ENCODE measurements around the gene RHBDL3.
A peak's percentile ranks its signal among the peaks of the same experiment; 100 is the strongest.
"Not testable (repeated sequence)": the region's sequence is repeated elsewhere in the genome, so short reads cannot be mapped to it uniquely, and the experiment has no call there.

The RHBDL3 gene

GRCh38 chr17:32289471-32290070, 23.9 kb downstream of the RHBDL3 start:
- DNase-seq (ENCODE audit: low read depth in 2 of 2): no peak

GRCh38 chr17:32292094-32292493, 26.5 kb downstream of the RHBDL3 start:
- no peak for DNase-seq (ENCODE audit: low read depth in 2 of 2)

- no peak for DNase-seq (ENCODE audit: low read depth in 2 of 2)
Observed at GRCh38 chr17:32297424-32297823, 31.8 kb downstream of the RHBDL3 start.

GRCh38 chr17:32297860-32298259, 32.2 kb downstream of the RHBDL3 start:
- no peak for DNase-seq (ENCODE audit: low read depth in 2 of 2)

GRCh38 chr17:32298298-32298697, 32.7 kb downstream of the RHBDL3 start:
- DNase-seq (ENCODE audit: low read depth in 2 of 2): no peak

GRCh38 chr17:32298721-32299579, 33.3 kb downstream of the RHBDL3 start:
- no peak for DNase-seq (ENCODE audit: low read depth in 2 of 2)

GRCh38 chr17:32299580-32300164, 34.0 kb downstream of the RHBDL3 start:
- DNase-seq (ENCODE audit: low read depth in 2 of 2): no peak

GRCh38 chr17:32302037-32302436, 36.4 kb downstream of the RHBDL3 start:
- DNase-seq (ENCODE audit: low read depth in 2 of 2): no peak

GRCh38 chr17:32302860-32303649, 37.4 kb downstream of the RHBDL3 start:
- DNase-seq (ENCODE audit: low read depth in 2 of 2): no peak

GRCh38 chr17:32303781-32304288, 38.2 kb downstream of the RHBDL3 start:
- no peak for DNase-seq (ENCODE audit: low read depth in 2 of 2)

GRCh38 chr17:32305049-32305448, 39.4 kb downstream of the RHBDL3 start:
- DNase-seq (ENCODE audit: low read depth in 2 of 2): no peak

- DNase-seq (ENCODE audit: low read depth in 2 of 2): no peak
Observed at GRCh38 chr17:32307658-32308057, 42.0 kb downstream of the RHBDL3 start.

GRCh38 chr17:32311028-32311536, 45.5 kb downstream of the RHBDL3 start:
- no peak for DNase-seq (ENCODE audit: low read depth in 2 of 2)

- DNase-seq (ENCODE audit: low read depth in 2 of 2): no peak
Observed at GRCh38 chr17:32314636-32315035, 49.0 kb downstream of the RHBDL3 start.

- no peak for DNase-seq (ENCODE audit: low read depth in 2 of 2)
Observed at GRCh38 chr17:32315171-32315570, 49.5 kb downstream of the RHBDL3 start.

- DNase-seq (ENCODE audit: low read depth in 2 of 2): not testable (repeated sequence)
Observed at GRCh38 chr17:32316653-32317052, 51.0 kb downstream of the RHBDL3 start.

GRCh38 chr17:32317353-32317752, 51.7 kb downstream of the RHBDL3 start:
- DNase-seq (ENCODE audit: low read depth in 2 of 2): no peak

- DNase-seq (ENCODE audit: low read depth in 2 of 2): no peak
Observed at GRCh38 chr17:32318071-32318470, 52.4 kb downstream of the RHBDL3 start.

GRCh38 chr17:32319548-32319905, 53.9 kb downstream of the RHBDL3 start:
- peak; percentile 50 to 54 for DNase-seq (ENCODE audit: low read depth in 2 of 2)

- DNase-seq (ENCODE audit: low read depth in 2 of 2): not testable (repeated sequence)
Observed at GRCh38 chr17:32320080-32320479, 54.4 kb downstream of the RHBDL3 start.

- DNase-seq (ENCODE audit: low read depth in 2 of 2): no peak
Observed at GRCh38 chr17:32320847-32321246, 55.2 kb downstream of the RHBDL3 start.

- DNase-seq (ENCODE audit: low read depth in 2 of 2): no peak
Observed at GRCh38 chr17:32323046-32323445, 57.4 kb downstream of the RHBDL3 start.

Data from activated CD8-positive, alpha-beta memory T cell treated with anti-CD3 and anti-CD28 coated beads for 4 hours (primary cell).